Measurements from ENCODE around the gene NDUFB11. TPM values are rescaled to one million over a fixed set of nuclear protein-coding genes. Genes with fewer than 3 reads are reported as not detected.

The NDUFB11 gene
- total and polyA plus RNA-seq, 2 donors (not counting 1 experiment from before 2014, with no cell fraction given): 56.8 to 59.7 TPM

DNA sequence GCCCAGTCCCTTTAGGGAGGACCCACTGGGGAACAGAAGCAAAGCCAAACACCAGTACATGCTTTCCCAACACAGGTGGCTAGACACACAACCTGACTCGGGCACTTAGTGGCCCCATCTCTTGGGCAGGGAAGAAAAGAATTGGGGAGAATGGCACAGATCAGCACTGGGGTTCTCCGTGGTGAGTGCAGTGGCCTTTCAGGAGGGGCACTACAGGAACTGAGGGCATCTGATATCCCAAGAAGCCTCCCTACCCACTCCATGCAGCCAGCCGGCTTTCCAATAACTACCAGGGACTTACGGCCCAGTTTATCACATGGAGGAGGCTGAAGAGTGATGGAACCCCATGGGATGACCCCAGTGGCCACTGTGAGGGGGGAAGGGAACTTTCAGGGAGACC, 43.3 kb downstream of the NDUFB11 start:
- CTCF ChIA-PET: no interaction called here
- Histone ChIP-seq H3K27ac (ENCODE audit: low read length in 2 of 2) (no peak overlapping the region), H3K36me3 (replicated peaks in 1 of 2; ENCODE audit: control extremely low read depth in 1 of 2, control insufficient read depth in 1 of 2, extremely low read depth in 1 of 2, insufficient read depth in 2 of 2, low read length in 1 of 2) (no peaks in the 10 kb centered on the region), H3K27me3 (replicated peaks in 1 of 4; ENCODE audit: control extremely low read depth in 1 of 4, control insufficient read depth in 3 of 4, insufficient read depth in 4 of 4, low read length in 3 of 4) (no peaks in the 10 kb centered on the region), H3K79me2 (ENCODE audit: control insufficient read depth, insufficient read depth, low read length) (no peaks in the 10 kb centered on the region), H3K9me3 (ENCODE audit: control extremely low read depth in 1 of 3, control insufficient read depth in 2 of 3, insufficient read depth in 1 of 3, low read length in 2 of 3) (no peaks in the 10 kb centered on the region), H2AFZ (ENCODE audit: insufficient read depth, low read depth, low read length, poor library complexity, severe bottlenecking) (no peak overlapping the region), H3K4me1 (ENCODE audit: control insufficient read depth in 2 of 2, insufficient read depth in 2 of 2, low read length in 2 of 2) (no peaks in the 10 kb centered on the region), H3K4me2 (replicated peaks; ENCODE audit: low read depth, low read length, poor library complexity, severe bottlenecking) (no peak overlapping the region), H3K4me3 (ENCODE audit: control extremely low read depth in 1 of 5, extremely low read depth in 1 of 5, insufficient read depth in 1 of 5, low read depth in 2 of 5, low read length in 4 of 5) (no peak overlapping the region), H4K20me1 (ENCODE audit: control insufficient read depth, insufficient read depth, low read length, poor library complexity, severe bottlenecking) (no peaks in the 10 kb centered on the region), H3K9ac (ENCODE audit: low read length) (no peak overlapping the region)
- WGBS (ENCODE audit: insufficient coverage): 100% methylated on average over 1 of the region's 4 CpGs
- no peak overlapping the region for H3K4me3 Mint-ChIP-seq
- no peak for DNase-seq
- H3K27me3 Mint-ChIP-seq: no peaks in the 10 kb centered on the region
- TF ChIP-seq, protein P1, sequence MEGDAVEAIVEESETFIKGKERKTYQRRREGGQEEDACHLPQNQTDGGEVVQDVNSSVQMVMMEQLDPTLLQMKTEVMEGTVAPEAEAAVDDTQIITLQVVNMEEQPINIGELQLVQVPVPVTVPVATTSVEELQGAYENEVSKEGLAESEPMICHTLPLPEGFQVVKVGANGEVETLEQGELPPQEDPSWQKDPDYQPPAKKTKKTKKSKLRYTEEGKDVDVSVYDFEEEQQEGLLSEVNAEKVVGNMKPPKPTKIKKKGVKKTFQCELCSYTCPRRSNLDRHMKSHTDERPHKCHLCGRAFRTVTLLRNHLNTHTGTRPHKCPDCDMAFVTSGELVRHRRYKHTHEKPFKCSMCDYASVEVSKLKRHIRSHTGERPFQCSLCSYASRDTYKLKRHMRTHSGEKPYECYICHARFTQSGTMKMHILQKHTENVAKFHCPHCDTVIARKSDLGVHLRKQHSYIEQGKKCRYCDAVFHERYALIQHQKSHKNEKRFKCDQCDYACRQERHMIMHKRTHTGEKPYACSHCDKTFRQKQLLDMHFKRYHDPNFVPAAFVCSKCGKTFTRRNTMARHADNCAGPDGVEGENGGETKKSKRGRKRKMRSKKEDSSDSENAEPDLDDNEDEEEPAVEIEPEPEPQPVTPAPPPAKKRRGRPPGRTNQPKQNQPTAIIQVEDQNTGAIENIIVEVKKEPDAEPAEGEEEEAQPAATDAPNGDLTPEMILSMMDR (IDR thresholded peaks at IDR 0.05): no peak
- TF ChIP-seq EZH2 (IDR thresholded peaks at IDR 0.05; ENCODE audit: borderline replicate concordance, insufficient read depth, low read depth, low read length, poor library complexity, severe bottlenecking): no peak
- ATAC-seq (ENCODE audit: low read depth): no peak
- intact Hi-C loops (cut with micrococcal nuclease): no loop called here
- no peak overlapping the region for H3K27ac Mint-ChIP-seq
- POLR2A ChIA-PET: no interaction called here
- H3K9me3 Mint-ChIP-seq (ENCODE audit: insufficient read depth): no peaks in the 10 kb centered on the region
- no peaks in the 10 kb centered on the region for H3K4me1 Mint-ChIP-seq

DNA sequence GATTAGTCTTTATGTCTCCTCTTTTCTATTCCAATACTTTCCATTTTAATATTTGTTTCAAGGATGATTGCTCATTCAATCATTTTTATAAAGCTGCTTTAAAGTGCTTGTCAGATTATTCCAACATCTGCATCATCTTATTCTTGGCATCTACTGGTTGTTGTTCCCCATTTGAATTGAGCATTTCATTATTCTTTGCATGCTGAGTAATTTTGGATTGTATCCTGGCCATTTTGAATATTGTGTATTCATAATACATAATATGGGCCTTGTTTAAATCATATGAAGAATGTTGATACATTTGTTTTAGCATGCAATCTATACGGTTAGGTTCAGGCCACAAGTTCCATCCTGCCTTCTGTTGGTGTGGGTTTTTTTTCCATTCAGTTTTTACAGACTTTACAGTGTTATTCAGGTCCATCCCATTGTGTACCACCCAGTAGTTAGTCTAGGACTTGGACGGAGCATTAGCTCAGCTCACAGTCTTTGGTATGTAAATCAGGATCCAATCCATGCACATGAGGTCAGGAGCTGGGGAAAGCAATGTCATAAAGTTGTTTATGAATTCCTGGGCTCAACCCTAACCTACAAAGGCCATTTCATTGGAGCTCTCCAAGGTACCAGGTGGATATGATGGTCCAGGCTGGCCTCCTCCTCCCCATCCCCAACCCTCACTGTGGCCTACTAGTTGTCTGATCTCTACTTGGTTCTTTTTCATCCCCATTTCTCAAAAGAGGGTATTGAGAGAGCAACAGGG, 46.0 kb downstream of the NDUFB11 start:
- Histone ChIP-seq H3K27me3 (replicated peaks in 1 of 4; ENCODE audit: control extremely low read depth in 1 of 4, control insufficient read depth in 3 of 4, insufficient read depth in 4 of 4, low read length in 3 of 4) (no peaks in the 10 kb centered on the region), H3K79me2 (ENCODE audit: control insufficient read depth, insufficient read depth, low read length) (no peaks in the 10 kb centered on the region), H3K9me3 (ENCODE audit: control extremely low read depth in 1 of 3, control insufficient read depth in 2 of 3, insufficient read depth in 1 of 3, low read length in 2 of 3) (no peaks in the 10 kb centered on the region), H2AFZ (ENCODE audit: insufficient read depth, low read depth, low read length, poor library complexity, severe bottlenecking) (no peak overlapping the region), H3K27ac (ENCODE audit: low read length in 2 of 2) (no peak overlapping the region), H4K20me1 (ENCODE audit: control insufficient read depth, insufficient read depth, low read length, poor library complexity, severe bottlenecking) (no peaks in the 10 kb centered on the region), H3K4me1 (ENCODE audit: control insufficient read depth in 2 of 2, insufficient read depth in 2 of 2, low read length in 2 of 2) (no peaks in the 10 kb centered on the region), H3K4me2 (replicated peaks; ENCODE audit: low read depth, low read length, poor library complexity, severe bottlenecking) (no peak overlapping the region), H3K36me3 (replicated peaks in 1 of 2; ENCODE audit: control extremely low read depth in 1 of 2, control insufficient read depth in 1 of 2, extremely low read depth in 1 of 2, insufficient read depth in 2 of 2, low read length in 1 of 2) (no peaks in the 10 kb centered on the region), H3K9ac (ENCODE audit: low read length) (no peak overlapping the region), H3K4me3 (ENCODE audit: control extremely low read depth in 1 of 5, extremely low read depth in 1 of 5, insufficient read depth in 1 of 5, low read depth in 2 of 5, low read length in 4 of 5) (no peak overlapping the region)
- TF ChIP-seq EZH2 (IDR thresholded peaks at IDR 0.05; ENCODE audit: borderline replicate concordance, insufficient read depth, low read depth, low read length, poor library complexity, severe bottlenecking): no peak
- TF ChIP-seq, protein P1 (IDR thresholded peaks at IDR 0.05): no peak
- ATAC-seq (ENCODE audit: low read depth): no peak
- no peaks in the 10 kb centered on the region for H3K27me3 Mint-ChIP-seq
- intact Hi-C loops (cut with micrococcal nuclease): no loop called here
- H3K4me3 Mint-ChIP-seq: no peak overlapping the region
- no peaks in the 10 kb centered on the region for H3K9me3 Mint-ChIP-seq (ENCODE audit: insufficient read depth)
- CTCF ChIA-PET: no interaction called here
- no peak overlapping the region for H3K27ac Mint-ChIP-seq
- DNase-seq: no peak
- POLR2A ChIA-PET: no interaction called here
- no CpG with 5 or more reads among the region's 2 CpGs for WGBS (ENCODE audit: insufficient coverage)
- H3K4me1 Mint-ChIP-seq: no peaks in the 10 kb centered on the region

All from B cell (primary cell).